Uterus (tissue), 2 donors: ENCODE data around the gene CENPO.

Experiments used
- POLR2A ChIP-seq, 2 donors: fragments of 450-650 bp; IDR thresholded peaks; one replicate each; pipeline ENCODE4 v1.6.1; 2016; ENCODE audit warnings: antibody characterized with exemption in 2 of 2, mild to moderate bottlenecking in 1 of 2, moderate library complexity in 1 of 2
- TF ChIP-seq, protein P1 (sequence below), 4 experiments: fragments of 200-600 bp in 2 of 4; fragments of 450-650 bp in 2 of 4; sonication (generic) in 2 of 4; IDR thresholded peaks; one replicate each; pipeline ENCODE4 v1.5.1; 2016 to 2019; ENCODE audit warnings: antibody characterized with exemption in 4 of 4, mild to moderate bottlenecking in 2 of 4, moderate library complexity in 1 of 4

DNA sequence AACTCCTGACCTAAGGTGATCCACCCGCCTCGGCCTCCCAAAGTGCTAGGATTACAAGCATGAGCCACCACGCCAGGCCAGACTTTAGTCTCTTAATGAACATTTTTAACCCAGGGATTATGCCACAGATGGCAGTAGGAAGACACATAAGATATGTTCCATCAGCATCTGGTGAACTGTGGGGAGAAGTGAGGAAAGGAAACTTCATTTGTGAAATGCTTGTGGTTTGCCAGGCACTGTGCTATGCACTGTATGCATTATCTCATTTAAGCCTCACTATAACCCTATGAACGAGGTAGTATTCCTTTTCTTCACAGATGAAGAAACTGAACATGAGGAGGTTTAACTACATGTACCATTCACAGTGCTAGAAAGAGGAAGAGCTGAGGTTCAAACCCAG, 29.4 kb upstream of the CENPO start:
- TF ChIP-seq POLR2A (IDR thresholded peaks at IDR 0.05) = no peak
- TF ChIP-seq, protein P1, sequence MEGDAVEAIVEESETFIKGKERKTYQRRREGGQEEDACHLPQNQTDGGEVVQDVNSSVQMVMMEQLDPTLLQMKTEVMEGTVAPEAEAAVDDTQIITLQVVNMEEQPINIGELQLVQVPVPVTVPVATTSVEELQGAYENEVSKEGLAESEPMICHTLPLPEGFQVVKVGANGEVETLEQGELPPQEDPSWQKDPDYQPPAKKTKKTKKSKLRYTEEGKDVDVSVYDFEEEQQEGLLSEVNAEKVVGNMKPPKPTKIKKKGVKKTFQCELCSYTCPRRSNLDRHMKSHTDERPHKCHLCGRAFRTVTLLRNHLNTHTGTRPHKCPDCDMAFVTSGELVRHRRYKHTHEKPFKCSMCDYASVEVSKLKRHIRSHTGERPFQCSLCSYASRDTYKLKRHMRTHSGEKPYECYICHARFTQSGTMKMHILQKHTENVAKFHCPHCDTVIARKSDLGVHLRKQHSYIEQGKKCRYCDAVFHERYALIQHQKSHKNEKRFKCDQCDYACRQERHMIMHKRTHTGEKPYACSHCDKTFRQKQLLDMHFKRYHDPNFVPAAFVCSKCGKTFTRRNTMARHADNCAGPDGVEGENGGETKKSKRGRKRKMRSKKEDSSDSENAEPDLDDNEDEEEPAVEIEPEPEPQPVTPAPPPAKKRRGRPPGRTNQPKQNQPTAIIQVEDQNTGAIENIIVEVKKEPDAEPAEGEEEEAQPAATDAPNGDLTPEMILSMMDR (IDR thresholded peaks at IDR 0.05) = no peak
